B cell (primary cell): ENCODE measurements around the gene TEX14.

Source experiments
- CTCF ChIP-seq: fragments of 200-600 bp; IDR thresholded peaks from one replicate; pipeline ENCODE4 v1.8.0; 2022; ENCODE audit warnings: antibody characterized with exemption, mild to moderate bottlenecking
- EZH2 ChIP-seq: IDR thresholded peaks from 2 replicates; pipeline ENCODE4 v1.6.1; 2012; ENCODE audit warnings: borderline replicate concordance, low read depth, mild to moderate bottlenecking, moderate library complexity, low read length; ENCODE audit not compliant: insufficient read depth, poor library complexity, severe bottlenecking

GRCh38 chr17:58621174-58621573, 70.7 kb downstream of the TEX14 start:
- TF ChIP-seq CTCF (no peak), EZH2 (no peak)
